HL-60/S4 (cell line): ENCODE measurements around the gene BCKDK.
"Not testable (repeated sequence)": the region's sequence is repeated elsewhere in the genome, so short reads cannot be mapped to it uniquely, and the experiment has no call there.

Source experiments
- in situ Hi-C: fragments of 300-500 bp; cut with MboI; formaldehyde crosslinking; loops from 2 replicates; pipeline ENCODE4 v1.14.3; 2022; ENCODE audit warnings: low sequenced_read_pairs

BCKDK gene

DNA sequence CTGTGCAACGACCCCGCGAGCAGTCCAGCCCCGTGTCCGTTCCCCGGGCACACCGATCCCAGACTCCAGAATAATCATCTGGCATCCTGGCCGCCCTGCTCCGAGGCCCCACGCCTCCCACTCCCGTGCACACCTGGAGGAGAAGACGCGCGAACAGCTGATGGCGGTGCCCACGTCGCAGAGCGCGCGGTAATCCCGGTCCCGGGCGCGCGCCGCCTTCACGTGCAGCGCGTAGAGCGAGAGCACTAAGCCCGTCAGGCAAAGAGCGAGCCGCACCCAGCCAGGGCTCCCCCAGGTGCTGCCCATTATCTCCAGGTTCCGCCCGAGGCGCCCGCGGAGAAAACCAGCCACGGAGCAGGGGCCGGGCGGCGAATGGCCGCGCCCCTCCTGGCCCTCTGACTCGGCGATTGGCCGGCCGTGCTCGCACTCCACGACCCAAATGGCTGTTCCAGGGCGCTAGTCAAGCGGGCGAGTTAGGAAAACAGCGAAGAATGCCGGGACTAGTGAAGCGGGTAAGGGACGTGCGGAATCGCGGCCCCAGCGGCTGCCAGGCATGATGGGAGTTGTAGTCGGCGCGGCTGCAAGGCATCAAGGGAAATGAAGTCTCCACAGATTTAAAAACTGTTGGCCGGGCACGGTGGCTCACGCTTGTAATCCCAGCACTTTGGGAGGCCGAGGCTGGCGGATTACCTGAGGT lies 13.6 kb upstream of the BCKDK start, which contains the start of gene VKORC1:
VKORC1 (minus strand) TSS at position 374 of the 697 bp plus-strand sequence; CDS start at position 306, 68 bp downstream.
- in situ Hi-C loops, result no loop called here

GRCh38 chr16:31099860-31100638 lies 8.1 kb upstream of the BCKDK start:
- in situ Hi-C loops, result no loop called here

DNA sequence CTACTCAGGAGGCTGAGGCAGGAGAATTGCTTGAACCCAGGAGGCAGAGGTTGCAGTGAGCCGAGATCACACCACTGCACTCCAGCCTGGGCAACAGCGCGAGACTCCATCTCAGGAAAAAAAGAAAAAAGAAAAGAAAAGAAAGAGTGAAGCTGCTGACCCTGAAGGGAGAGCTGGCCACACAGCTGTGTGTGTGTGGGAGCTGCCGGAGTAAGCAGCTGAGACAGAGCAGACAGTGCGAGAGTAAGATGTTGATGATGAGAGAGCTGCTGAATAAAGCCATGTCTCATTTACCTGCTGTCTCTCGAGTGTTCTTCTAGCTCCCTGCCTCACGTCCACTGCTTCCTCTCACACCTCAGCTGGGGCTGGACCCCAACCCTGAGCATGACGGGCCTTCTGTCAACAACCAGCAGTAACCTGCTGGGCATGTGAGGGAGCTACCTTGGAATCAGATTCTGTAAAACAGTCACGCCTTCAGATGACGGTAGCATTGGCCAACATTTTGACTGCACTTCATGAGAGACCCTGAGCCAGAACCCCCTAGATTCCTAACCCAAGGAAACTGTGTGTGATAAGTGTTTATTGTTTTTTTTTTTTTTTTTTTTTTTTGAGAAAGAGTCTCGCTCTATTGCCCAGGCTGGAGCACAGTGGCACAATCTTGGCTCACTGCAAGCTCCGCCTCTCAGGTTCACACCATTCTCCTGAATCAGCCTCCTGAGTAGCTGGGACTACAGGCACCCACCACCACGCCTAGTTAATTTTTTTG lies 7.1 kb upstream of the BCKDK start:
- in situ Hi-C loops, result not testable (repeated sequence)

DNA sequence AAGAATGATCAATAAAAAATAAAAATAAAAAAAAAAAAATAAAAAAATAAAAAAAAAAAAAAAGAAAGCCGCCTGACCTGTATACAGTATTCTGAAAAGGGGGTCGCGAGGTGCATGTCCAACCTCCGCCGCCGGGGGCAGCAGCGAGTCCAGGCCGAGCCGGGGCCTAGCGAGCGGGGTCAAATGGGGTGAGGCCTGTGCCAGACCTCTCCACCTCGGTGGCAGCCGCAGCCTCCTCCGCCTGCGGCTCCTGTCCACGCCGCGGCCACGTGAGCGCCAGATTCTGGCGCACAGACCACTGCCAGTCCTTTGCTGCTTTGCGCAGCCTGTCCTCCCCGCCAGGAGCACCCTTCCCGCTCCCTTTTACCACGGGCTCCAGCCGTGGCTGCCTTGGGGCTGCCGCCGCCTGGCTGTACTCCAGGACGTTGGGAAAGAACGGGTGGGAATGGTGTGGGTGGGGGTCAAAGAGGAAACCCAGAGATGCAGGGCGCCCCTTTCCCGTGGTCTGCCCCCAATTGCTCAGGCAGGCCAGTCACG lies 2.4 kb upstream of the BCKDK start:
- in situ Hi-C loops, result no loop called here

DNA sequence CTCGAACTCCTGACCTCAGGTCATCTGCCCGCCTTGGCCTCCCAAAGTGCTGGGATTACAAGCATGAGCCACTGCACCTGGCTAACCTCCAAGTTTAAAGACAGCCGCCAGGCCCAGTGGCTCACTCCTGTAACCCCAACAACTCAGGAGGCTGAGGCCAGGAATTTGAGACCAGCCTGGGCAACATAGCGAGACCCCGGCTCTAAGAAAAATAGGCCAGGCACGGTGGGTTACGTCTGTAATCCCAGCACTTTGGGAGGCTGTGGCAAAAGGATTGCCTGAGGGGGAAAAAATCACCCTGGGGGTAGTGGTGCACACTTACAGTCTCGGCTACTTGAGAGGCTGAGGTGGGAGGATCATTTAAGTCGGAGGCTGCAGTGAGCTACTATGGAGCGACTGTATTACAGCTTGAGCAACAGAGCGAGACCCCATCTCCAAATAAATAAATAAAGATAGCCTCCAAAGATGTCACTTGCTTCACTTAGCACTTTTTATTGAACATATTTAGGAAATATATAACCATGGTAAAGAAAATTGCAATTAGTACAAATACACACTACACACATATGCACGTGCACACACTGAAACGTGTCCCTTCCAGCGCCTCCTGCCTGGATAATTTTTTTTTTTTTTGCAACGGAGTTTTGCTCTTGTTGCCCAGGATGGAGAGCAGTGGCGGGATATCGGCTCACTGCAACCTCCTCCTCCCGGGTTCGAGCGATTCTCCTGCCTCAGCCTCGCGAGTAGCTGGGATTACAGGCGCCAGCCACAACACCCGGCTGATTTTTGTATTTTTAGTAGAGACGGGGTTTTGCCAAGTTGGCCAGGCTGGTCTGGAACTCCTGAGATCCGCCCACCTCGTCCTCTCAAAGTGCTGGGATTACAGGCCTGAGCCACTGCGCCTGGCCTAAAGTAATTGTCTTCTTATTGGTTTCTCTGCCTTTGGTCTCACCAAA lies 1.4 kb upstream of the BCKDK start:
- in situ Hi-C loops, result no loop called here

DNA sequence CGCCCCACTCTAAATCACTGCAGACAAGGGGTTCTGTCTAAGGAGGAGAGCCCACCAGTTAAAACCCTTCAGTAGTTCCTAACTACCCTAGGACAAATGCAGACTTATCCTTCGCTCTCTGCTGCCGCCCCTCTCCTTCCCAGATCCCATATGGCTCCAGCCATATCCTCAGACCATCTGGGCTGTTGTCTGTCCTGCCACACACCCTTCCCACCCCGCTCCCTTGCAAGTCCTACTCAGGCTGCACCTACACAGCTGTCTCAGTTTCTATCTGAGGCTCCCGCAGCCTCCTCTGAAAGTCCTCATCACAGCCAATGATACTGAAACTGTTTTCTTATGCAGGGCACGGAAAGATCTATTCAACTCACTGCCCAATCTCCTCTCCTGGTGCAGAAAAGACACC lies 720 bp upstream of the BCKDK start:
- in situ Hi-C loops, result no loop called here

- in situ Hi-C loops, result no loop called here
Observed at GRCh38 chr16:31108794-31109558, 790 bp downstream of the BCKDK start.

- in situ Hi-C loops, result no loop called here
Observed at GRCh38 chr16:31109622-31110021, 1.4 kb downstream of the BCKDK start.

- in situ Hi-C loops, result no loop called here
Observed at GRCh38 chr16:31110106-31111034, 2.2 kb downstream of the BCKDK start.

DNA sequence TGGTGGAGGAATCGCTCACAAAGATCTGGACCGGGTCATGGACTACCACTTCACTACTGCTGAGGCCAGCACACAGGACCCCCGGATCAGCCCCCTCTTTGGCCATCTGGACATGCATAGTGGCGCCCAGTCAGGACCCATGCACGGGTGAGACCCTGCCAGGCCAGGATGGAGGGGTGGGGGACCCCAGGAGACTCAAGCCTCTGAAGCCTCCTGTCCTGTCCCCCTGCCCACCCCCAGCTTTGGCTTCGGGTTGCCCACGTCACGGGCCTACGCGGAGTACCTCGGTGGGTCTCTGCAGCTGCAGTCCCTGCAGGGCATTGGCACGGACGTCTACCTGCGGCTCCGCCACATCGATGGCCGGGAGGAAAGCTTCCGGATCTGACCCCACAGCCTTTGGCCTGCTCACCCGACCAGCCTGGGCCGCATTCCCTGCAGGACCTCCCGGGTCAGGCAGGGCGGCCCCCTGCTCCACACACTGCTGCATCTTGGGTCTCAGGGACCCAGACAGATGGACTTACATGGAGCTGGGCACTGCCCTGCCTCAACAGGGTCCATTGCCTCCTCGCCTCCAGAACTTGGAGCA lies 3.8 kb downstream of the BCKDK start:
- in situ Hi-C loops, result no loop called here

GRCh38 chr16:31112711-31113110 lies 4.5 kb downstream of the BCKDK start:
- in situ Hi-C loops, result no loop called here

DNA sequence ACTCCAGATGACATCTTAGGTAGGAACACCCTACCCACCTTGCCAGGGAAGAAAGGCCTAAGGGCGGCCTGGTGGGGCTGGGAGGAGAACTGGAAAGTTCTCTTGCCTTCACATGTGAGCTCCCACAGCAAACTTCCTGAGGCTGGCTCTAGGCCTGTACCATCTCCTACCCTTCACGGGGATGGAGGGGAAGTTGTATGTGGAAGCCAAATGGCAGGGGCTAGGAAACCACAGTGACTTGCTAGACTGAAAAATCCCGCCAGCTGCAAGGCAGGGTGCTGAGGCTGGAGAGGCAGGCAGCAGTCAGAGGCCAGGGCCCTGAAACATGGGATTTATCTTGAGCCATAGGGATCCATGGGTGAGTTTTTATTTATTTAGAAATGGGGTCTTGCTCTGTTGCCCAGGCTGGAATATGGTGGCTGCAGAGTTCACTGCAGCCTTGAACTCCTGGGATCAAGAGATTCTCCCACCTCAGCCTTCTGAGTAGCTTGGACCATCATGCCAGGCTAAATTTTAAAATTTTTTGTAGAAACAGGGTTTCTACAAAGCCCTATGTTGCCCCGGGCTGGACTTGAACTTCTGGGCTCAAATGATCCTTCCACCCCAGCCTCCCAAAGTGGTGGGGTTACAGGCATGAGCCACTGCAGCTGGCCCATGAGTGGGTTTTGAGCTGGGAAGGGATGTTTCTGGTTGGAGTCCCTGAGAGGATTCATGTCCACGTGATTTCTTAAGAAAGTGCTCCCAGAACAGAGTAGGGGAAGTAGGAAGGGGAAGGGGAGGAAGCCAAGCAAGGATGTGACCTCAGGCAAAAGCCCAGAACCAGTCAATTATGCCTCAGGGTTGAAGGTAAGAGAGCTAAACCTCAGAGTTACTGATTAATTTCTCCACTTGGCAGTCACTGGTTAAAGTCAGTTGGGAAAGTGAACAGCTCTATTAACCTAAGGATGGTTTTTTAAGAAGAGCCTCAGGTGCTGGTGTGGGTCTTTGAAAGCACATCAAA lies 5.2 kb downstream of the BCKDK start:
- in situ Hi-C loops, result no loop called here

DNA sequence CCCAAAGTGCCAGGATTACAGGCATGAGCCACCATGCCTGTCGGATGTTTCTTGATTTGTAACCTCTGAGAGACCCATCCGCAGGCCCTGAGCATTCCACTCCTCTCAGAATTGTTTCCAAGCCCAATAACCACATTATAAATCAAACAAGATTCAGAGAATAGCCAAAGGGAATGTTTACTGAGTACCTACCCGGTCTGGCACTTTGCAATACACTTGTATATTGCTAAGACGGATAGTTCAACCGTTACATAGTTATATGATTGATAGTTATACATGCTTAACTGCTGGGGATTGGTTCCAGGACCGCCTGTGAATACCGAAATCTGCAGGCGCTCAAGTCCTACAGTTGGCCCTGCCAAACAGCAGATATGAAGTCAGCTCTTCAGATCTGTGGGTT lies 6.3 kb downstream of the BCKDK start:
- in situ Hi-C loops, result no loop called here

GRCh38 chr16:31117384-31118222 lies 9.4 kb downstream of the BCKDK start, which contains the start of gene KAT8:
TSS of gene KAT8 (plus strand) at chr16:31117664. CDS start at chr16:31117682, 18 bp downstream.
- in situ Hi-C loops, result no loop called here

DNA sequence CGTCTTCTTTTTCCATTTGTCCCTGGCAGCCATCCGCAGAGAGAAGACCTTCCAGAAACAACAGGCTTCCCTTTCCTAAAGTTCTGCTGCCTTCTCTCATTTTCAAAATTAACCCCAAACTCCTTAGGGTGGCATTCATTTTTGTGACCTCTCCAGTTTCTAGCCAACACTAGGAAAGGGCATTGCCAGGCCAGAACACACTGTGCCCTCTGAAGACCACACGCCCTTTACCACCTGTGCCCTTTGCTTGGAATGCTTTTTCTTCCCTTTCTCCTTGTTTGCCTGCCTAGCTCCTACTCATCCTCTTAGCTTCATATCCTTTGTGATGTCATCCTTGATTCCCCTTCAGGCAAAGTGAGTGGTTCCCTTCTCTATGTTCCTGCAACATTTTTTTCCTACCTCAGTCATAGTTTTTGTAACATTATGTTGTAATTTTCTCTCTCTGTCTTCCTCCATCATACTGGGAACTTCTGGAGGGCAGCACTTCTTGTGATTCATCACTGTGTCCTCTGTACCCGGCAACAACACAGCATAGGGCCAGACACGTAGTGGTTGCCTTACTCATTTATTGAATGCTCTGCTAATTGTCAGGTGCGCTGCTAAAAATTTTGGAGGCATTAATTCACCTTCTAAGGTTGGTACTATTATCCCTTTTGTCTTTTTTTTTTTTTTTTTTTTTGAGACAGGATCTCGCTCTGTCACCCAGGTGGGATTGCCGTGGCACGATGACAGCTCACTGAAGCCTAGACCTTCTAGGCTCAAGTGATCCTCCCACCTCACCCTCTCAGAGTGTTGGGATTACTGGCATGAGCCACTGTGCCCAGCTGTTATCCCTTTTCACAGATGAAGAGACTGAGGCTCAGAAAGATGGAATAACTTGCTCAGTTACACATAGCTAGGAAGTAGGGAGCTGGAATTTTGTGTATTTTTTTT lies 10.3 kb downstream of the BCKDK start:
- in situ Hi-C loops, result no loop called here
